ENCODE data around the gene GUCY2D.

Gene GUCY2D

GRCh38 chr17:8012996-8013640, 10.7 kb downstream of the GUCY2D start:
- H3K27me3 Mint-ChIP-seq (ENCODE audit: low read depth, poor library complexity), result peaks cover 68% of the 10 kb centered on the region
- TF ChIP-seq CTCF (IDR thresholded peaks at IDR 0.05), result no peak
- H3K36me3 Mint-ChIP-seq (ENCODE audit: low read depth), result no peaks in the 10 kb centered on the region
- no peak for DNase-seq
- no peak overlapping the region for H3K4me3 Mint-ChIP-seq
- peaks cover 13% of the 10 kb centered on the region for H3K4me1 Mint-ChIP-seq
- H3K27ac Mint-ChIP-seq, result no peak overlapping the region
- no peaks in the 10 kb centered on the region for H3K9me3 Mint-ChIP-seq

GRCh38 chr17:8013731-8014557, 11.5 kb downstream of the GUCY2D start:
- TF ChIP-seq CTCF (IDR thresholded peaks at IDR 0.05), result no peak
- Mint-ChIP-seq H3K27me3 (ENCODE audit: low read depth, poor library complexity) (peaks cover 70% of the 10 kb centered on the region), H3K4me3 (no peak overlapping the region)

GRCh38 chr17:8014558-8014850, 12.1 kb downstream of the GUCY2D start:
- no peaks in the 10 kb centered on the region for H3K9me3 Mint-ChIP-seq
- no peak for DNase-seq
- H3K27me3 Mint-ChIP-seq (ENCODE audit: low read depth, poor library complexity), result peaks cover 71% of the 10 kb centered on the region
- peaks cover 25% of the 10 kb centered on the region for H3K4me1 Mint-ChIP-seq
- H3K27ac Mint-ChIP-seq, result no peak overlapping the region
- no peak for TF ChIP-seq CTCF (IDR thresholded peaks at IDR 0.05)
- no peak overlapping the region for H3K4me3 Mint-ChIP-seq
- H3K36me3 Mint-ChIP-seq (ENCODE audit: low read depth), result no peaks in the 10 kb centered on the region

More at GRCh38 chr17:8013731-8014557, 11.5 kb downstream of the GUCY2D start:
- peaks cover 19% of the 10 kb centered on the region for H3K4me1 Mint-ChIP-seq
- no peak for DNase-seq
- no peaks in the 10 kb centered on the region for H3K9me3 Mint-ChIP-seq
- no peak overlapping the region for H3K27ac Mint-ChIP-seq
- H3K36me3 Mint-ChIP-seq (ENCODE audit: low read depth), result no peaks in the 10 kb centered on the region

- no peak for TF ChIP-seq CTCF (IDR thresholded peaks at IDR 0.05)
- Mint-ChIP-seq H3K36me3 (ENCODE audit: low read depth) (no peaks in the 10 kb centered on the region), H3K9me3 (no peaks in the 10 kb centered on the region), H3K4me1 (peaks cover 28% of the 10 kb centered on the region), H3K27me3 (ENCODE audit: low read depth, poor library complexity) (peaks cover 77% of the 10 kb centered on the region), H3K4me3 (peak overlapping the region; percentile 28), H3K27ac (no peak overlapping the region)
- DNase-seq, result no peak
Observed at GRCh38 chr17:8015236-8015956, 13.0 kb downstream of the GUCY2D start.

GRCh38 chr17:8015957-8016631, 13.7 kb downstream of the GUCY2D start:
- peak; percentile 67 for DNase-seq
- H3K4me1 Mint-ChIP-seq, result peaks cover 28% of the 10 kb centered on the region
- TF ChIP-seq CTCF (IDR thresholded peaks at IDR 0.05), result no peak
- peak overlapping the region; percentile 82 for H3K4me3 Mint-ChIP-seq
- H3K9me3 Mint-ChIP-seq, result no peaks in the 10 kb centered on the region
- no peak overlapping the region for H3K27ac Mint-ChIP-seq
- no peaks in the 10 kb centered on the region for H3K36me3 Mint-ChIP-seq (ENCODE audit: low read depth)
- peaks cover 79% of the 10 kb centered on the region for H3K27me3 Mint-ChIP-seq (ENCODE audit: low read depth, poor library complexity)

All from nephron progenitor cell (in vitro differentiated cells).